Measurements from ENCODE around the gene SULF2.

DNA sequence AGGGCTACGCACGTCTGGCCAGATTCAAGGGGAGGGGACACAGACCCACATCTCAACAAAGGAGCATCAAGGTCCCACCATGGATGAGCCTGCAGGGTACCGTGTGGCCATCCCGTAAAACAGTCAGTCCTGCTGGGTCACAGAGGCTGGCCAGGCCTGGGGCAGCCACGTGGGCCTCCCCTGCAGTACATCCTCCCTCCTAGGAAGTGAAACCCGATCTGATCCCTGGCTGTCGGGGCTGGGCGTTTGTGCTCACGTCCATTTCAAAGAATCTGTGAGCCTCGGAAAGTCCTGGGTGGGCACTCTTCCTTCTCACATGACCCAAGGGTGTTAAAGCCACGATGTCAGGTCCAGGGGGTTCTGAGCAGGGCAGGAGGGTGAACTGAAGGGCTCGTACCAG is 14.3 kb downstream of the SULF2 start:
- TF ChIP-seq ZFP30 (CRISPR knock-in tag; IDR thresholded peaks at IDR 0.05) (no peak), ZC3H10 (CRISPR knock-in tag; IDR thresholded peaks at IDR 0.05) (no peak), BACH2 (CRISPR knock-in tag; IDR thresholded peaks at IDR 0.05; ENCODE audit: borderline replicate concordance) (no peak), GLIS3 (CRISPR knock-in tag; IDR thresholded peaks at IDR 0.05) (no peak), ARNTL (CRISPR knock-in tag; IDR thresholded peaks at IDR 0.05; ENCODE audit: borderline replicate concordance, low read depth) (no peak), RARB (CRISPR knock-in tag; IDR thresholded peaks at IDR 0.05) (no peak), PPARA (CRISPR knock-in tag; IDR thresholded peaks at IDR 0.05; ENCODE audit: borderline replicate concordance) (no peak), SNAI2 (CRISPR knock-in tag; IDR thresholded peaks at IDR 0.05) (no peak), CSDC2 (CRISPR knock-in tag; IDR thresholded peaks at IDR 0.05) (no peak), ISL1 (CRISPR knock-in tag; IDR thresholded peaks at IDR 0.05) (no peak)
